K562 (cell line): ENCODE measurements around the gene CEMP1. TPM values are rescaled to one million over a fixed set of nuclear protein-coding genes. Genes with fewer than 3 reads are reported as not detected.

Experiments used
- ATAC-seq: fragments of 200-7000 bp; cut with Tn5 transposase; 3 replicates; pipeline ENCODE4 v1.9.1; 2020; ENCODE audit warnings: moderate library complexity
- BruUV-seq: library from RNA; stranded (reverse); fragments of 400-500 nt; replicated peaks from 2 replicates; lab custom pipeline; 2021; lab: Mats Ljungman, UMichigan
- CTCF ChIA-PET: fragments of 300-600 bp; formaldehyde crosslinking; extraction: SDS; loops from one replicate; lab custom pipeline; 2021; ENCODE audit warnings: low intra/inter-chr PET ratio; lab: Yijun Ruan, JAX
- POLR2A ChIA-PET: fragments of 300-600, 350-650 bp; sonication (Branson Sonifier 250); formaldehyde crosslinking; extraction: SDS; loops from one replicate; lab custom pipeline; 2021; ENCODE audit warnings: antibody characterized with exemption, inconsistent platforms; lab: Yijun Ruan, JAX
- DNase-seq, 4 experiments: peaks; one replicate each; pipeline versions ENCODE4 v3.0.0 to v3.0.0-alpha.2; 2011 to 2018; ENCODE audit warnings: low spot score in 3 of 4, mixed read lengths in 3 of 4; ENCODE audit errors: extremely low read depth in 1 of 4
- FAIRE-seq: peaks from 2 replicates; lab custom pipeline; 2011; peaks lifted over from hg19 to GRCh38; lab: Jason Lieb, UNC
- H2AFZ ChIP-seq: 2 replicates; pipeline ENCODE4 v1.6.0; 2011; ENCODE audit warnings: low read depth, low read length, control low read depth, inconsistent platforms
- H3K27ac ChIP-seq: fragments of 200-600 bp; 3 replicates; pipeline ENCODE4 v1.8.0; 2011; ENCODE audit warnings: low read depth, mild to moderate bottlenecking, control low read depth, inconsistent platforms, low read length, moderate library complexity, mixed read lengths; ENCODE audit errors: extremely low read depth
- H3K27me3 ChIP-seq, 2 experiments: fragments of 300-600 bp in 1 of 2; 2 replicates in 1 of 2; 3 replicates in 1 of 2; pipeline versions ENCODE4 v1.6.0 to v1.8.0; 2011; ENCODE audit warnings: inconsistent platforms in 2 of 2, low read length in 2 of 2, mild to moderate bottlenecking in 1 of 2, mixed read lengths in 1 of 2, moderate library complexity in 1 of 2; ENCODE audit not compliant: control insufficient read depth in 2 of 2, insufficient read depth in 2 of 2
- H3K36me3 ChIP-seq: fragments of 300-600 bp; 3 replicates; pipeline ENCODE4 v1.8.0; 2011; ENCODE audit warnings: mild to moderate bottlenecking, low read length, inconsistent platforms; ENCODE audit not compliant: control insufficient read depth, insufficient read depth
- H3K4me1 ChIP-seq, 2 experiments: fragments of 200-600 bp in 1 of 2; replicated peaks in 1 of 2; 2 replicates in 1 of 2; 3 replicates in 1 of 2; pipeline versions ENCODE4 v1.5.1 to v1.8.0; 2011; ENCODE audit warnings: inconsistent platforms in 2 of 2, low read length in 2 of 2, mild to moderate bottlenecking in 1 of 2, mixed read lengths in 1 of 2, moderate library complexity in 1 of 2; ENCODE audit not compliant: control insufficient read depth in 2 of 2, insufficient read depth in 2 of 2
- H3K4me2 ChIP-seq: 2 replicates; pipeline ENCODE4 v1.6.1; 2011; ENCODE audit warnings: low read length, control low read depth, inconsistent platforms, mixed read lengths; ENCODE audit not compliant: insufficient read depth
- H3K4me3 ChIP-seq: fragments of 200-600 bp; sonication (generic), shearing (Covaris generic); 2 replicates; pipeline ENCODE4 v1.5.1; 2016; ENCODE audit warnings: control low read depth, inconsistent platforms
- H3K79me2 ChIP-seq: fragments of 200-600 bp; 3 replicates; pipeline ENCODE4 v1.8.0; 2011; ENCODE audit warnings: low read length, inconsistent platforms; ENCODE audit not compliant: control insufficient read depth, insufficient read depth
- H3K9ac ChIP-seq, 2 experiments: 2 replicates each; pipeline versions ENCODE4 v1.6.0 to v1.6.1; 2011; ENCODE audit warnings: low read depth in 2 of 2, low read length in 2 of 2, control low read depth in 1 of 2, inconsistent platforms in 1 of 2, mild to moderate bottlenecking in 1 of 2, mixed read lengths in 1 of 2; ENCODE audit not compliant: insufficient read depth in 1 of 2
- H3K9me1 ChIP-seq: one replicate; pipeline ENCODE4 v1.6.0; 2011; ENCODE audit warnings: inconsistent platforms, mild to moderate bottlenecking, low read length, moderate library complexity; ENCODE audit not compliant: control insufficient read depth, insufficient read depth
- H3K9me3 ChIP-seq: replicated peaks from 2 replicates; pipeline ENCODE4 v1.5.1; 2011; ENCODE audit warnings: low read depth, low read length, inconsistent platforms; ENCODE audit not compliant: control insufficient read depth, insufficient read depth
- H4K20me1 ChIP-seq: replicated peaks from 2 replicates; pipeline ENCODE4 v1.6.1; 2011; ENCODE audit warnings: low read length, inconsistent platforms, mixed read lengths; ENCODE audit not compliant: control insufficient read depth, insufficient read depth
- ATF6 ChIP-seq: sonication (generic); formaldehyde crosslinking; IDR thresholded peaks from 2 replicates; pipeline ENCODE4 v1.4.0; 2020; ENCODE audit warnings: mild to moderate bottlenecking, missing genetic modification reagents
- KLF13 ChIP-seq: fragments of 450-650 bp; IDR thresholded peaks from 2 replicates; pipeline ENCODE4 v1.6.1; 2016; ENCODE audit warnings: missing genetic modification characterization, low read depth, mild to moderate bottlenecking, missing compliant biosample characterization, moderate library complexity, borderline replicate concordance
- MNT ChIP-seq, 2 experiments: fragments of 450-650 bp; conservative IDR thresholded peaks; 2 replicates each; pipeline ENCODE4 v1.6.1; 2017; ENCODE audit warnings: mild to moderate bottlenecking in 2 of 2, moderate library complexity in 2 of 2
- MYNN ChIP-seq, 2 experiments: sonication (generic); formaldehyde crosslinking in 1 of 2; IDR thresholded peaks; 2 replicates each; pipeline versions ENCODE4 v1.5.0 to v1.6.1; 2016 to 2020; ENCODE audit warnings: antibody characterized with exemption in 1 of 2, missing genetic modification reagents in 1 of 2
- NBN ChIP-seq: fragments of 450-650 bp; IDR thresholded peaks from 2 replicates; pipeline ENCODE4 v1.6.1; 2016; ENCODE audit warnings: low read depth, mild to moderate bottlenecking
- NFXL1 ChIP-seq: fragments of 450-650 bp; formaldehyde crosslinking; IDR thresholded peaks from 2 replicates; pipeline ENCODE4 v1.4.0; 2021; ENCODE audit warnings: mild to moderate bottlenecking
- PTTG1 ChIP-seq: fragments of 450-650 bp; IDR thresholded peaks from 2 replicates; pipeline ENCODE4 v1.6.1; 2016; ENCODE audit warnings: low read depth, mild to moderate bottlenecking, missing genetic modification characterization, missing compliant biosample characterization
- SMARCA4 ChIP-seq: fragments of 450-650 bp; IDR thresholded peaks from 2 replicates; pipeline ENCODE4 v1.6.1; 2016
- SNRNP70 ChIP-seq: fragments of 200-400 bp; formaldehyde crosslinking; optimal IDR thresholded peaks from 2 replicates; pipeline ENCODE3; 2017; ENCODE audit warnings: low read depth, low read length
- SP2 ChIP-seq: IDR thresholded peaks from 2 replicates; pipeline ENCODE4 v1.6.1; 2011; ENCODE audit warnings: mild to moderate bottlenecking, low read depth, low read length, moderate library complexity; ENCODE audit not compliant: poor library complexity, severe bottlenecking; ENCODE audit errors: extremely low read depth
- USF1 ChIP-seq: sonication (generic); formaldehyde crosslinking; IDR thresholded peaks from 2 replicates; pipeline ENCODE4 v1.9.0; 2022; ENCODE audit warnings: mild to moderate bottlenecking, missing genetic modification reagents
- ZNF354B ChIP-seq: fragments of 250-450 bp; sonication (Bioruptor Pico); IDR thresholded peaks from 2 replicates; pipeline ENCODE4 v1.4.0; 2020
- ZNF384 ChIP-seq: IDR thresholded peaks from 2 replicates; pipeline ENCODE4 v1.6.1; 2012; ENCODE audit warnings: low read depth, low read length, improper control_type of control experiment
- ZNF764 ChIP-seq: fragments of 250-450 bp; sonication (Bioruptor Pico); IDR thresholded peaks from 2 replicates; pipeline ENCODE4 v1.4.0; 2020; ENCODE audit warnings: low read depth, mild to moderate bottlenecking, moderate library complexity
- ZNF778 ChIP-seq: fragments of 450-650 bp; formaldehyde crosslinking; IDR thresholded peaks from 2 replicates; pipeline ENCODE4 v1.4.0; 2020; ENCODE audit warnings: mild to moderate bottlenecking, moderate library complexity
- WGBS: fragments of 100-300 bp; shearing (Covaris generic); methylation state at CpG from one replicate; pipeline ENCODE4 v1.1.6; 2016; ENCODE audit warnings: low coverage, mixed read lengths; ENCODE audit not compliant: insufficient coverage; ENCODE audit errors: missing lambda C conversion rate; 5-methylcytosine and 5-hydroxymethylcytosine counted together
- in situ Hi-C: fragments of 300-500 bp; cut with MboI; formaldehyde crosslinking; loops from 4 replicates; pipeline ENCODE4 v1.15.0; 2018; ENCODE audit warnings: inconsistent platforms, mixed read lengths
- intact Hi-C: fragments of 100-400 bp; cut with micrococcal nuclease; formaldehyde crosslinking; loops from 2 replicates; pipeline ENCODE4 v1.14.2; 2022
- polyA plus RNA-seq, 8 experiments: library from polyadenylated mRNA; depleted of rRNA in 4 of 8; stranded (reverse) in 5 of 8; unstranded in 3 of 8; fragments of >200 nt; fragmentation: Nextera tagmentation in 2 of 8; fragmentation: Illumina TruSeq in 1 of 8; extraction: Ambion mirVana in 2 of 8; extraction: Trizol in 1 of 8; gene quantifications; 2 replicates each; pipeline versions ENCODE4 v1.2.1 to v1.2.3, GENCODE V29; 2011 to 2014; ENCODE audit warnings: inconsistent platforms in 1 of 8, missing spikeins in 1 of 8
- total RNA-seq, 7 experiments: library from RNA; depleted of rRNA in 6 of 7; stranded (reverse); fragments of >200 nt in 6 of 7; fragmentation: Illumina TruSeq in 2 of 7; extraction: Trizol in 2 of 7; gene quantifications; 2 replicates each; pipeline versions ENCODE4 v1.2.1 to v1.2.3, GENCODE V29; 2011 to 2021; ENCODE audit warnings: low replicate concordance in 1 of 7

The CEMP1 gene
- total and polyA plus RNA-seq, 9 of the 15 experiments (the other 6 are each of a cell fraction or from before 2014, with no cell fraction given), result 0.05 to 0.45 TPM; not detected in 7

- ATAC-seq (no peak), DNase-seq (no peak), FAIRE-seq (peak; percentile 15)
- H3K27me3 ChIP-seq, result no peaks in the 10 kb centered on the region
- BruUV-seq, result no TSS peak
- H3K4me3 ChIP-seq, result no peak overlapping the region
- 90% methylated on average over 25 of the region's 29 CpGs for WGBS
- H3K79me2 ChIP-seq, result peaks cover 73% of the 10 kb centered on the region
- POLR2A ChIA-PET, result interaction anchor here (0.6 to 1.3 kb wide), 2 partner anchors 14 to 337 kb away, joined by 3 read pairs; no protein-coding TSS in a partner anchor
- CTCF ChIA-PET, result no interaction called here
- in situ Hi-C loops (no loop called here), intact Hi-C loops (no loop called here)
- no peak overlapping the region for H2AFZ ChIP-seq
- peaks cover 24 to 77% of the 10 kb centered on the region in 2 experiments for H3K4me1 ChIP-seq
- no peak overlapping the region for H3K4me2 ChIP-seq
- H4K20me1 ChIP-seq, result peaks cover 5% of the 10 kb centered on the region; the same call in 1 of the 2 replicates
- no peak overlapping the region for H3K27ac ChIP-seq
- H3K9me1 ChIP-seq, result no peaks in the 10 kb centered on the region
- no peaks in the 10 kb centered on the region for H3K9me3 ChIP-seq
- H3K36me3 ChIP-seq, result peaks cover 35% of the 10 kb centered on the region; the same call in 2 of the 3 replicates
- peak overlapping the region in 1 of 2 experiments; percentile 77; a peak in 2 of 4 replicates for H3K9ac ChIP-seq
- peak; percentile 37; the same call in 1 of the 2 replicates for TF ChIP-seq USF1 (CRISPR knock-in tag)
- TF ChIP-seq ZNF778 (CRISPR knock-in tag), result no peak
- TF ChIP-seq NFXL1 (CRISPR knock-in tag), result no peak
- no peak for TF ChIP-seq NBN
- TF ChIP-seq MYNN (IDR thresholded peaks at IDR 0.05), result no peak
- no peak for TF ChIP-seq MYNN (CRISPR knock-in tag; IDR thresholded peaks at IDR 0.05)
- TF ChIP-seq ZNF764 (CRISPR knock-in tag), result no peak
- TF ChIP-seq ATF6 (CRISPR knock-in tag), result no peak
- TF ChIP-seq KLF13 (tag), result no peak
- no peak for TF ChIP-seq ZNF384
- no peak for TF ChIP-seq MNT (conservative IDR thresholded peaks at IDR 0.05)
- no peak for TF ChIP-seq PTTG1 (tag)
- no peak for TF ChIP-seq SMARCA4
- no peak for TF ChIP-seq SNRNP70
- TF ChIP-seq ZNF354B (CRISPR knock-in tag), result no peak
- no peak for TF ChIP-seq SP2
These were observed 44.3 kb downstream of the CEMP1 start for GRCh38 chr16:2486645-2487516.
